GM10266 (cell line): ENCODE measurements around the gene MMP8.
A peak's percentile ranks its signal among the peaks of the same experiment; 100 is the strongest.
"Not testable (repeated sequence)": the region's sequence is repeated elsewhere in the genome, so short reads cannot be mapped to it uniquely, and the experiment has no call there.

Experiments
- DNase-seq: peaks from one replicate; pipeline ENCODE4 v3.0.0; 2012; ENCODE audit errors: extremely low spot score
- TF ChIP-seq, protein P1 (sequence below): IDR thresholded peaks from 2 replicates; pipeline ENCODE4 v1.5.1; 2012; ENCODE audit warnings: mild to moderate bottlenecking, low read depth; ENCODE audit not compliant: control insufficient read depth, insufficient read depth; ENCODE audit errors: missing control alignments

MMP8 gene

DNA sequence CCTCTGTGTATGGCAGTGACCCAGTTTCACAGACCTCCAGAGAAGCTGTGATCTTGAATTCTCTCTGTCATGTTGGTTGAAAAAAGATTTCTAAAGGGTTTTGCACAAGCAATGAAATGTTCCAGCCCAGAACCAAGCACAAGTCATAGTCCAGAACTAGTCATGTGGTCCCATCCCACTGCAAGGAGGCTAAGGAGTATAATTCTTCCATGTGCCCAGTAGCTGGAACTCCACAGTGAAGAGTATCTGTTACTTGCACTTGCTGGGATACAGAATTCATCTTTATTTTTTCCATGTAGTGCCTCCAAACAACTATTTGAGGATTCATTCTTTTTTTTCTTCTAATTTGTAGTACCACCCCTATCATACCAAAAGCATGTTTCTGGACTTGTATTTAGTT, 9.9 kb upstream of the MMP8 start:
- TF ChIP-seq, protein P1, sequence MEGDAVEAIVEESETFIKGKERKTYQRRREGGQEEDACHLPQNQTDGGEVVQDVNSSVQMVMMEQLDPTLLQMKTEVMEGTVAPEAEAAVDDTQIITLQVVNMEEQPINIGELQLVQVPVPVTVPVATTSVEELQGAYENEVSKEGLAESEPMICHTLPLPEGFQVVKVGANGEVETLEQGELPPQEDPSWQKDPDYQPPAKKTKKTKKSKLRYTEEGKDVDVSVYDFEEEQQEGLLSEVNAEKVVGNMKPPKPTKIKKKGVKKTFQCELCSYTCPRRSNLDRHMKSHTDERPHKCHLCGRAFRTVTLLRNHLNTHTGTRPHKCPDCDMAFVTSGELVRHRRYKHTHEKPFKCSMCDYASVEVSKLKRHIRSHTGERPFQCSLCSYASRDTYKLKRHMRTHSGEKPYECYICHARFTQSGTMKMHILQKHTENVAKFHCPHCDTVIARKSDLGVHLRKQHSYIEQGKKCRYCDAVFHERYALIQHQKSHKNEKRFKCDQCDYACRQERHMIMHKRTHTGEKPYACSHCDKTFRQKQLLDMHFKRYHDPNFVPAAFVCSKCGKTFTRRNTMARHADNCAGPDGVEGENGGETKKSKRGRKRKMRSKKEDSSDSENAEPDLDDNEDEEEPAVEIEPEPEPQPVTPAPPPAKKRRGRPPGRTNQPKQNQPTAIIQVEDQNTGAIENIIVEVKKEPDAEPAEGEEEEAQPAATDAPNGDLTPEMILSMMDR: no peak
- no peak for DNase-seq

DNA sequence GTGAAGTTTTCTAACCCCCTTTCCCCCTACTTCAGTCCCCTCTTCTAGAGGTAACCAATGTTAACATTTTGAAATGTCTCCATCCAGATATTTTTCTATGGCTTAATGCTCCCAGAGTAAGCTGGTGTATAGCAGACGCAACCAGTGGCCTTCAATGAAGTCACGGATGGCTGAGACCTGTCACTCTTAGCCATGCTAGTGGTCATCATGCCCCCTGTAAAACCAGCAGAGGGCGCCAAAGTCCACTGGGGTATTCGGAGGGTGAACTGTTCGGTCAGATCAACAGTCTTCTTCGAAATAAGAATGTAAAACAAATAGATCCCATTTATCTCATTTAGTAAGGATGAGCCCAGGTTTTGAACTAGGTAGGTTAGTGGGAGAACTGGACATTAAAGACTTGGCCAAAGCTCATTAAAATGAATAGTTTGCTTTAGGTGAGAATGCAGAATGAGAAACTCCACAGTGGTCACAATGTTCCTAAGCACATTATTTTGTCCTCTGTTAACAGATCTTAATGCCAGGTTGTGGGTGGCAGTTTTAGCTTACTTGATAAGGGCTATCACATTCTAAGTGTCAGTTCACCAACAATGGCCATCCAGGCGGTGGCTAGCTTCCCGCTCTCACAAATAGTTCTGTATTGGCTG, 8.6 kb upstream of the MMP8 start:
- TF ChIP-seq, protein P1: peak; percentile 61
- peak; percentile 57 for DNase-seq

DNA sequence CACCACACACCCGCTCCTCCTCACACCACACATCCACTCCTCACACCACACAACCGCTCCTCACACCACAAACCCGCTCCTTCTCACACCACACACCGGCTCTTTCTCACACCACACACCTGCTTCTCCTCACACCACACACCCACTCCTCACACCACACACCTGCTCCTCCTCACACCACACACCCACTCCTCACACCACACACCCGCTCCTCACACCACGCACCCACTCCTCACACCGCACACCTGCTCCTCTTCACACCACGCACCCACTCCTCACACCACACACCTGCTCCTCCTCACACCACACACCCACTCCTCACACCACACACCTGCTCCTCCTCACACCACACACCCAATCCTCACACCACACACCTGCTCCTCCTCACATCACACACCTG, 6.2 kb upstream of the MMP8 start:
- DNase-seq: not testable (repeated sequence)

DNA sequence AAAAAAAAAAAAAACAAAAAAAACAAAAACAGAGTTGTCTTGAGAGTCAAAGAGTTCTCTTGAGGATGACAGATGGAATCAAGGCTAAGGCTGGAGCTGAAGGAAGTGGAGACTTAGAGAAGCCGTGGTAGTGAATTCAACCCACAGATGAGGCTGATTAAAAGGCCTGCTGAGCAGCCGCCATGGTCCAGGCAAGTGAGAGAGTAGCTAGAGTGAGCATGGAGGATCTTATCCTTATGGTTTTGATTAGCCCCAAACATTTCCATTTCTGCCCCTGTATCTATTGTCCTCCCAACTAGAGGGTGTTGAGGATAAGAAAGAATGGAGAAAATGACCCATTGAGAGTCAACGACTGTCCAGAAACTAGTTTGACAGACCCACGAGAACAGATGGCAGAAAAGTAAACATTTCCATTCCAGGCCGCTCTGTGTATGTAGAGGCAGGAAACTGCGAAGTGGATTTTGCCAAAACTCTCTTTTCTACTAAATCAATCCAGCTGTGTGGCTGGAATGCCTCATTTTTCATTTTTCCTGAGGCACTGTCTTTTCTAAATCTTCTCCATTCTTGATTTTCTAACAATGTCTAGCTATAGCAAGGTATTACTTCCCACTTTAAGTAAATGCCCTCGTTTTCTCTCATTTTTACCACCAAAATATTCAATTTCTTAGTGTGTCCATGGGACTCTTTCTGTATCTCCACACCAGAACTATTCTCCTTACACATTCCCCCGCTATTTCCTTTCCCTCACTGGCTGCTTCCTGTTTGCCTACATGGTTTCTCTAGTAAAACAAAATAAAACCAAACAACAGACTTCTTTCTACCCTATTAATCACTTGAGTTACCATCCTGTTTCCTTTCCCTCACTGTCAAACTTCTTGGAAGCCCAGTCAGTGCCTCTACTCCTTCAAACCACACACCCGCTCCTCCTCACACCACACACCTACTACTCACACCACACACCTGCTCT, 5.4 kb upstream of the MMP8 start:
- DNase-seq: no peak
- TF ChIP-seq, protein P1: no peak

DNA sequence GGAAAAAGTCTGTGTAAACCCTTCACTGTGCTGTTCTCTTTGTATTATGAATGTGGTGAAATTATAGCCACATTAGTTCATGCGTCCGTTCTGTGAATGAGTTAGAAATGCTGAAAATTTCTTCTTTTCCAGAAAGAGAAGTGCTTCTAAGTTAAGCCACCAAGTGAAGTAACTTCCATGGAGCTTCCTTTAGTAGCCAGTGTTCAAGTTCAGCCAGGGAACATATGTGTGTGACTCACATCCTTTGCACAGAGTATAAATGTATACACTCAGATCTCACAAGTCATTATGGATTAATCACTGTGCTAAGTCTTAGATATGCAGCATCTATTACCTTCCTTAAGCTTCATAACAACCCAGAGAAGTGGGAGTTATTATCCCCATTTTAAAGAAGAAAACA, 3.1 kb upstream of the MMP8 start:
- DNase-seq: no peak
- TF ChIP-seq, protein P1: no peak

DNA sequence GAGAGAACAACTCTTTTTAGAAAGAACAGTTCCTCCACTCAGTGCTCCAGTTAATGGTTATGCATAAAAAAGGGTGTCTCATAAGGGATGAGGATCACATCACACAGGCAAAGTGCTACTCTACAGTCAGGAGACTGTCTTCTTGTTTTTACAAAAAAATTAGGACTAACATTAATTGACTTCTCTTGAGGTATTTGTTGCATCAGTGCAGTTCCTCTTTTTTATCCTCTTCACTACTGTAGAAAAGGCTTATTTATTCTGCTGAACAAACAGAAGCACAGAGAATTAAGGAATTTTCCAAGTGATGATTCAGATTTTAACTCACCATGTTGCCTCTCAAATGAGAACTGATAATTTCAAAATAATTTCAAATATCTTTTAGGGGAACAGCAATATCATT, 1.9 kb downstream of the MMP8 start:
- TF ChIP-seq, protein P1: no peak
- no peak for DNase-seq

DNA sequence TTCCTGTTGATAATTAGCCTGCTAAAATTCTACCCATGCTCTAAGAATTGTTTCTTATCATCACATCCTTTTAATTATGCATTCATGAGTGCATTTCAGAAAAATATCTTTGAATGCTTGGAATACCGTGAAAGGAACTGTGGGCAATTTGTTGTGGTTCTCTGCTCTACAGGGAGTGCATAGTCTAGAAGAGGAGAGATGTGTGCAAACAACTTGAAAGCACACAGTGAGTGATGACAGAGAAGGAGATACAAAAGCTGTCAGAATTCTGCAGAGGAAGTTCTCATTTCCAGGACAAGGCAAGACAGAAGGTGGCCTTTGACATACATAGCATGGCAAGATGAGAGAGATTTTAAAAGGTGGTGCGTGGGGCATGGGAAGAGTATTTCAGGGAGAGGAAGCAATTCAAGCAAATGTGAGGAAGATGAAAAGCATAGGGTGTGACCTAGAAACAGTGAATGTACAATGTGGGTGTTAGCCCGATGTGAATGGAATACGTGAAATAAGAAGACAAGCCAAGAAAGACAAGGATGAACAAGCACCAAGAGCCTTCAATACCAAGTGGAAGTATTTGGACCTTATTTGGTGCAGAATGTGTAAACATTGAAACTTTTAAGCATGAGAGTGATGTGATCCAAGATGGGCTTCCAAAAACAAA, 5.0 kb downstream of the MMP8 start:
- no peak for DNase-seq

More for the DNA sequence above, 5.0 kb downstream of the MMP8 start:
- TF ChIP-seq, protein P1: no peak
